ENCODE data around the gene FBXO48.

DNA sequence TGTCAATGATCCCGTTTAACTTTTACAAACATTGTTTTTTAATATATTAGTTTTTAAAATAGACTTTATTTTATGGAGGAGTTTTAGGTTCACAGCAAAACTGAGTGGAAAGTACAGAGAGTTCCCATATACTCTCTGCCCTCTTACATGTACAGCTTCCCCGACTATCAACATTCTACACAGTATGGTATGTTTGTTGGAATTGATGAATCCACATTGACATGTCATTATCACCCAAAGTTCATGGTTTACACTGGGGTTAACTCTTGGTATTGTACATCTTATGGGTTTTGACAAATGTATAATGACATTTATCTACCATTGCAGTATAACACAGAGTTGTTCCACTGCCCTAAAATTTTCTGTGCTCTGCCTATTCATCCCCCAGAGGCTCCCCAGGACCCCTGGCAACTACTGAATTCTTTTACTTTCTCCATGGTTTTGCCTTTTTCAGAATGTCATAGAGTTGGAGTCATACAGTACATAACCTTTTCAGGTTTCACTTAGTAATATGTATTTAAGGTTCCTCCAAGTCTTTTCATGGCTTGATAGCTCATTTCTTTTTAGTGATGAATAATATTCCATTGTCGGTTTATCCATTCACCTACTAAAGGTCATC is 5.8 kb upstream of the FBXO48 start:
- TF ChIP-seq CREB1 (IDR thresholded peaks at IDR 0.05): no peak
- TF ChIP-seq, protein P1, sequence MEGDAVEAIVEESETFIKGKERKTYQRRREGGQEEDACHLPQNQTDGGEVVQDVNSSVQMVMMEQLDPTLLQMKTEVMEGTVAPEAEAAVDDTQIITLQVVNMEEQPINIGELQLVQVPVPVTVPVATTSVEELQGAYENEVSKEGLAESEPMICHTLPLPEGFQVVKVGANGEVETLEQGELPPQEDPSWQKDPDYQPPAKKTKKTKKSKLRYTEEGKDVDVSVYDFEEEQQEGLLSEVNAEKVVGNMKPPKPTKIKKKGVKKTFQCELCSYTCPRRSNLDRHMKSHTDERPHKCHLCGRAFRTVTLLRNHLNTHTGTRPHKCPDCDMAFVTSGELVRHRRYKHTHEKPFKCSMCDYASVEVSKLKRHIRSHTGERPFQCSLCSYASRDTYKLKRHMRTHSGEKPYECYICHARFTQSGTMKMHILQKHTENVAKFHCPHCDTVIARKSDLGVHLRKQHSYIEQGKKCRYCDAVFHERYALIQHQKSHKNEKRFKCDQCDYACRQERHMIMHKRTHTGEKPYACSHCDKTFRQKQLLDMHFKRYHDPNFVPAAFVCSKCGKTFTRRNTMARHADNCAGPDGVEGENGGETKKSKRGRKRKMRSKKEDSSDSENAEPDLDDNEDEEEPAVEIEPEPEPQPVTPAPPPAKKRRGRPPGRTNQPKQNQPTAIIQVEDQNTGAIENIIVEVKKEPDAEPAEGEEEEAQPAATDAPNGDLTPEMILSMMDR (IDR thresholded peaks at IDR 0.05; ENCODE audit: control extremely low read depth in 1 of 3, insufficient read depth in 1 of 3, low read depth in 1 of 3, low read length in 3 of 3): no peak
- TF ChIP-seq NRF1 (IDR thresholded peaks at IDR 0.05; ENCODE audit: low read depth, low read length): no peak
- TF ChIP-seq TAF1 (IDR thresholded peaks at IDR 0.05; ENCODE audit: low read depth, low read length): no peak
- TF ChIP-seq, protein P2, sequence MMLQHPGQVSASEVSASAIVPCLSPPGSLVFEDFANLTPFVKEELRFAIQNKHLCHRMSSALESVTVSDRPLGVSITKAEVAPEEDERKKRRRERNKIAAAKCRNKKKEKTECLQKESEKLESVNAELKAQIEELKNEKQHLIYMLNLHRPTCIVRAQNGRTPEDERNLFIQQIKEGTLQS (IDR thresholded peaks at IDR 0.05; ENCODE audit: insufficient read depth, low read depth, low read length): no peak
- no peak for TF ChIP-seq ZNF274 (IDR thresholded peaks at IDR 0.05; ENCODE audit: borderline replicate concordance, extremely low read depth, low read length)
- no peak for TF ChIP-seq EP300 (IDR thresholded peaks at IDR 0.05; ENCODE audit: borderline replicate concordance in 1 of 2, low read depth in 2 of 2, low read length in 2 of 2)
- TF ChIP-seq, protein P3, sequence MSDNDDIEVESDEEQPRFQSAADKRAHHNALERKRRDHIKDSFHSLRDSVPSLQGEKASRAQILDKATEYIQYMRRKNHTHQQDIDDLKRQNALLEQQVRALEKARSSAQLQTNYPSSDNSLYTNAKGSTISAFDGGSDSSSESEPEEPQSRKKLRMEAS (IDR thresholded peaks at IDR 0.05): no peak
- TF ChIP-seq GTF2F1 (IDR thresholded peaks at IDR 0.05; ENCODE audit: borderline replicate concordance, low read depth, low read length): no peak
- no peak for TF ChIP-seq POLR2A (IDR thresholded peaks at IDR 0.05; ENCODE audit: control extremely low read depth in 1 of 2, low read depth in 2 of 2, low read length in 2 of 2)
- no peak for TF ChIP-seq SUZ12 (IDR thresholded peaks at IDR 0.05; ENCODE audit: low read length)
